Astrocyte of the hippocampus (primary cell): ENCODE results near the gene WDR46.
"Not testable (repeated sequence)": the region's sequence is repeated elsewhere in the genome, so short reads cannot be mapped to it uniquely, and the experiment has no call there.

ENCODE experiments used
- DNase-seq: peaks from one replicate; pipeline ENCODE4 v3.0.0; 2011; ENCODE audit warnings: low read depth, low spot score

WDR46 gene

DNA sequence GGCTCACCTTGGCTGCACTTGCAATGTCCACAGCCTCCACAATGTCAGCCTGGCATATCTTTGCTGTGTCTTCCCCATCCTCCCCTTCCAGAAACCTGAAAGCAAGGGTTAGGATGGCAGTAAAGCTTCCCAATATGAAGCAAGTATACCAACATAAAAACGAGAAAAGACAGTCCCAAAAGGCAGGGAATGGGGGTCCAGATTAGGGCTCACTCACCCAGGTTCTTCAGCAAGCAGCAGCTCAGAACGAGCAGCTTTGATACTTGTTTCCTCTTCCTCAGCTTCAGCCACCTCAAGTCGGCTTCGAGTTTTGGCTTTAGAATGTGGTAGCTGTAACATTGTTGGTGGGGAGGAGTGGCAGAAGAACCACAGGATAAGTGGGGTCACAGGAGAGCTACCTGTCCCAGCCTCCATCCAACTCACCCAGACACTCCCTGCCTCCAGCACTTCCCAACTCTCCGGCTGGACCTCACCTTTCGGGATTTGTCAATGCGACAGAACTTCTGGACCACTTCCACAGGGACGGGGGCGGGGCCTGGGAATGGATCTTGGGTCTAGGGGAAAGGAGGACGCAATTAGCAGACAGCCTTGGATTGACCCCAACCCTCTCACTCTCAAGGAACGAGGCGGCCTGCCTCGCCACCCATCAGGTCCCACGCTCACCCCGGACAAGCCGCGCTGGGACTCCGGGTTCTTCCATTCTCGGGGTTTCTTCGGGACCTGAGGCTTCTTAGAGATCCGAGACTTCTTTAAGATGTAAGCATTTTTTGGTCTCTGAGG lies 708 bp downstream of the WDR46 start:
- DNase-seq: no peak

DNA sequence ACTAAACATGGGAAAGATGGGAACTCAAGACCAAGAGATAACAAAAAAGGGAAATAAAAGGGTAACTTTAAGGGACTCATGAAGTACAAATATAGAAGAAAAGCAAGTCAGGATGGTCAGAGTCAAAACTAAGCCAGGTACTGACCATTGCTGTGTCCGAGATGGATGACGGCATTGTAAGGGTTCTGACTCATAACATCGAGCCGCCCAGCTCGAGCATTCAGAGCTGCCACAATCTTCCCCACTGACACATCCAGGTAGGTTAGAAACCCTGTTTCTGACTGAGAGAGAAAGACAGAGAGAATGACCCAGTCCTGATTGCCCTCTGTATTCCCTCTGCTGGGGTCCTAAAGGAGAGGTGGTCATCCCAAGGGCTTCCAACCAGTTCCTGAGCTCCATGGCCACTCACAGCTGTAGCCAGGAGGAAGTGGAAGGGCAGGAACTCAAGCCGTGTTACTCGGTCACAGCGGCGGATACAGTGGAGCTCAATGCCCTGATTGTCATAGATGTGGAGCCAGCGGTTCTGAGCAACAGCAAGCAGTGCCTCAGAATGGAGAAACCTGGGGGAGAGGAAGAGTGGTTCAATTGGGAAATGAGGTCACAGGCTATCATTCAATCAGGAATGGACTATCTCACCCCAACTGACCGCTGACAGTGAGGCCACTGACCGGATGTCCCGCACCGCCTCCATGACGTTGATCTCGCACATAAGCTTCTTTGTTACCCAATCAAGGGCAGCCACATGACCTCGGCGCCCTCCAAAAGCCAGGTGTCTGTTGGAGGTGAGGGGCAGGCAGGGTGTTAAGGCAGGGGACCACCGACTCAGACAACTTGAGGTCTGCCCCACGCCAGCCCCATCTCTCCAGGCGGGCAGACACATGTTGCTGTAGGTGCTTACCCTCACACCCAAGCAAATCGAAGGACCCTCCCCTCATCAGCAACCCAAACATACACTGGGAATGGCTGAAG lies 1.8 kb downstream of the WDR46 start:
- DNase-seq: no peak

DNA sequence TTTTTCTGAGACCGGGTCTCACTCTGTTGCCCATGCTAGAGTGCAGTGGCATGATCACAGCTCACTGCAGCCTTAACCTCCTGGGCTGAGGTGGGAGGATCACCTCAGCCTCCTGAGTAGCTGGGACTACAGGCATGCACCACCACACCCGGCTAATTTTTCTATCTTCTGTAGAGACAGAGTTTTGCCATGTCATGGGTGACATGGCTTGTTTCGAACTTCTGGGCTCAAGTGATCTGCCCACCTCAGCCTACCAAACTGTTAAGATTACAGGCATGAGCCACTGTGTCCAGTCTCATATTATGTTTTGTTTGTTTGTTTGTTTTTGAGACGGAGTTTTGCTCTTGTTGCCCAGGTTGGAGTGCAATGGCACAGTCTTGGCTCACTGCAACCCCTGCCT lies 3.8 kb downstream of the WDR46 start:
- DNase-seq: not testable (repeated sequence)

- DNase-seq: no peak
Measured at GRCh38 chr6:33280539-33280938, 8.5 kb downstream of the WDR46 start.

DNA sequence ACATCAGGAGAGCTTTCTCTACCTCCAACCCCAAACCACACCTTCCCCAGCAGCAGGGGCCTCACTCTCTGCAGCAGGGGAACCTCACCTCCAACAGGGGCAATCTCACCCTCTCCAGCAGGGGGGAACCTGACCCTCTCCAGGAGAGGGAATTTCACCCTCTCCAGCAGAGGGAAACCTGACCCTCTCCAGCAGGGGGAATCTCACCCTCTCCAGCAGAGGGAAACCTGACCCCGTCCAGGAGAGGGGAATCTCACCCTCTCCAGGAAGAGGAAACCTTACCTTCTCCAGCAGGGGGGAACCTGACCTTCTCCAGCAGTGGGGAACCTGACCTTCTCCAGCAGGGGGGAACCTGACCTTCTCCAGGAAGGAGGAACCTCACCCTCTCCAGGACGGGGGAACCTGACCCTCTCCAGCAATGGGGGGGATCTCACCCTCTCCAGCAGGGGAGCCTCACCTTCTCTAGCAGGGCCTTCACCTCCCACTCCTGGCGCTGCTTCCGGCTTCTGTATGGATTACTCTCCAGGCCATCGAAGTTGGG lies 9.0 kb downstream of the WDR46 start:
- DNase-seq: peak; percentile 65

DNA sequence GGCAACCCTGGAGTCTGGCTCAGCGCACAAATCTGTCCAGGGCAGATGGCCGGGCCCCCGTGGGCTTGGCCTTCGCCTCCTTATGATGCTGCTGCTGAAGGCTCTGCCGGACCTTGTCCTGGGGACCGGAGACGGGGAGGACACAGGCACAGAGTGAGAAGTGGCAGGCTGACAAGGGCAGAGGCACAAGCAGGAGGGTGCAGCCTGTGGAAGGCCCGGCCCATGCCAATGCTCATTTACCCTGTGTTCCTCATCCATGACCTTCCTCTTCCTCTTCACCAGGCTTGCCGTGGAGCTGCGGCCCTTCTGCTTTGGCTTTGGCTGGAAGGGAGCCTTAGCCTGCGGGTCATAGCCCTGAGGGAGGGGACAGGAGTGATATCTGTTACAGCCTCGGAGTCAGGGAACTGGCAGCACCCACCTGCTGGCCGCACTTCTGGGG lies 9.8 kb downstream of the WDR46 start:
- DNase-seq: no peak

DNA sequence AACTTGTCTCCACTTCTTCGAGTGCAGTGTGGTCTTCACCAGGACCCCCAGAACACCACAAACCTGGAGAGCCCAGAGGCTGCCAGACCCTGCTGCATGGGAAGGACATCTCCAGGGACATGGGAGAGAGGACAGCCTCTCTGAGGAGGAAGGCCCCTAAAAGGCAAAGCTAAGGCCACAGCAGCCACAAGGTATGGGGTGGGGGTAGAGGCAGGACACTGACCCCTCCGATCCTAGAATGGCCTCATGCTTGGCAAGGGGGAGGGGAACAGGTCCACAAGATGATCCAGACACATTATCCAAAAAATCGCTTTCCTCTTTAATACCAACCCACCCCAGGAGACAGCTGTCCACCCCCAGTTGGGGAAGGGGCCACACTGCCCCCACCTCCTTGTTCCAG lies 10.2 kb downstream of the WDR46 start:
- no peak for DNase-seq

GRCh38 chr6:33278392-33278741 lies 10.7 kb downstream of the WDR46 start:
- no peak for DNase-seq

GRCh38 chr6:33277663-33278391 lies 11.2 kb downstream of the WDR46 start:
- DNase-seq: no peak

GRCh38 chr6:33276864-33277662 lies 12.0 kb downstream of the WDR46 start, which contains the start of gene B3GALT4:
Gene B3GALT4, plus strand, starts transcription at chr6:33277123. Its CDS starts 297 bp downstream, at chr6:33277420.
- DNase-seq: peak; percentile 85

DNA sequence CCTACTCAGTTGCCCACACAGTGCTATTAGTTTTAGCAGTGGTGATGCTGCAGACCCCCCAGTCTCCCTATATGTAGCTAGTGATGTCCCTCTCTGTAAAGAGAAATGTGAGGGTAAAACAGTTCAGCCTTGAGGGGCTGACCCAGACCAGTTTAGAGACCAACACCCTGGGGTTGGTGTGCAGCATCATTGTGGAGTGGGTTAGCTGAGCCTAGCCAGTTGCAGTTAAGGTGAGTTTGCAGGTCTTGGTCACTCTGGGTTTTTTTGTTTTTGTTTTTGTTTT lies 12.5 kb downstream of the WDR46 start:
- DNase-seq: no peak

GRCh38 chr6:33275795-33276580 lies 13.1 kb downstream of the WDR46 start:
- DNase-seq: not testable (repeated sequence)

DNA sequence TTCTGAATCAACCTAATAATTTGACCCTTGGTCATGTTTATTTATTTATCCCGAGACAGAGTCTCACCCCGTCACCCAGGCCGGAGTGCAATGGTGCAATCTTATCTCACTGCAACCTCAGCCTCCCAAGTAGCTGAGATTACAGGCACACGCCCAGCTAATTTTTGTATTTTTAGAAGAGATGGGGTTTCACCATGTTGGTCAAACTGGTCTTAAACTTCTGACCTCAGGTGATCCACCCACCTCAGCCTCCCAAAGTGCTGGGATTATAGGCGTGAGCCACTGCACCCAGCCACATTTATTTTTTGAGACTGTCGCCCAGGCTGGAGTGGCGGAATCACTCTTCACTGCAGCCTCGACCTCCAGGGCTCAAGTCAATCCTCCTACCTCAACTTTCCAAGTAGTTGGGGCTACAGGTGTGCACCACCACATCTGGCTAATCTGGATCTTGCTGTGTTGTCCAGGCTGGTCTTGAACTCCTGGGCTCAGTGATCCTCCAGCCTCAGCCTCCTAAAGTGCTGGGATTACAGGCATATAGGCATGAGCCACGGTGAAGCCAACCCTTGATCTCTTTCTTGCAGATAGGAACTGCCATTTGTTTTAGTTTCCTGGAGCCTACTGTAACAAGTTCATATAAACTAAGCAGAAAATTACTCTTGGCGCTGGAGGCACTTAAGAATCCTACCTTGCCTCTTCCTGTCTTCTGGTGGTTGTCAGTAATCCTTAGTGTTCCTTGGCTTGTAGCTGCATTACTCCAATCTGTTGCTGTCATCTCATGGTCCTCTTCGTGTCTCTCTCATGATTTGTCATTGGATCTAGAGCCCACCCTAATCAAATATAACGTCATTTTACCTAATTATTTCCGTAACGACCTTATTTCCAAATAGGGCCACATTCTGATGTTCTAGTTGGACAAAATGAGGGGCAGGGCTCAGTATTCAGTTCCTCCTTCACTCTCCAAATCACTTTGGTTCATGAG lies 14.8 kb downstream of the WDR46 start:
- no peak for DNase-seq

GRCh38 chr6:33273129-33273923 lies 15.7 kb downstream of the WDR46 start:
- DNase-seq: no peak

- no peak for DNase-seq
Measured at GRCh38 chr6:33272275-33273128, 16.5 kb downstream of the WDR46 start.

- peak; percentile 99 for DNase-seq
Measured at GRCh38 chr6:33271468-33272274, 17.4 kb downstream of the WDR46 start, which contains the start of the genes RPS18 and VPS52. Gene RPS18, plus strand, starts transcription at chr6:33272075. Its CDS starts 45 bp downstream, at chr6:33272120. Gene VPS52, minus strand, starts transcription at chr6:33271876. Its CDS starts 201 bp downstream, at chr6:33271675.
